IMR-90 (cell line): ENCODE results near the gene TPO. TPM values are rescaled to one million over a fixed set of nuclear protein-coding genes. Genes with fewer than 3 reads are reported as not detected.

Experiments
- ATAC-seq: fragments of 200-7000 bp; cut with Tn5 transposase; 2 replicates; pipeline ENCODE4 v1.9.1; 2020; ENCODE audit warnings: low read depth, mild to moderate bottlenecking, moderate library complexity
- BruUV-seq: library from RNA; stranded (reverse); fragments of 400-500 nt; replicated peaks from 2 replicates; lab custom pipeline; 2021; lab: Mats Ljungman, UMichigan
- CTCF ChIA-PET: fragments of 300-600 bp; formaldehyde crosslinking; extraction: SDS; loops from one replicate; lab custom pipeline; 2021; ENCODE audit warnings: antibody characterized with exemption; lab: Yijun Ruan, JAX
- POLR2A ChIA-PET: fragments of 300-600 bp; sonication (Branson Sonifier 250); formaldehyde crosslinking; loops from one replicate; lab custom pipeline; 2022; ENCODE audit warnings: antibody characterized with exemption; ENCODE audit not compliant: unreplicated experiment; lab: Charles Lee
- DNase-seq: peaks from one replicate; pipeline ENCODE4 v3.0.0; 2013
- H2AFZ ChIP-seq: replicated peaks from 2 replicates; pipeline ENCODE3; 2013; ENCODE audit warnings: low read length, mild to moderate bottlenecking; ENCODE audit not compliant: poor library complexity
- H2AK5ac ChIP-seq: 2 replicates; pipeline ENCODE4 v1.6.1; 2013; ENCODE audit warnings: low read depth, low read length, inconsistent platforms
- H2AK9ac ChIP-seq: replicated peaks from 2 replicates; pipeline ENCODE3; 2013; ENCODE audit warnings: mild to moderate bottlenecking, low read depth, low read length, moderate library complexity; ENCODE audit not compliant: poor library complexity
- H2BK120ac ChIP-seq: 2 replicates; pipeline ENCODE4 v1.6.1; 2013; ENCODE audit warnings: low read depth, low read length, inconsistent platforms
- H2BK15ac ChIP-seq: 3 replicates; pipeline ENCODE4 v1.6.1; 2013; ENCODE audit warnings: low read depth, low read length, inconsistent platforms
- H2BK20ac ChIP-seq: 2 replicates; pipeline ENCODE4 v1.6.1; 2013; ENCODE audit warnings: low read depth, mild to moderate bottlenecking, inconsistent platforms, low read length, moderate library complexity
- H2BK5ac ChIP-seq: 2 replicates; pipeline ENCODE4 v1.6.1; 2013; ENCODE audit warnings: mild to moderate bottlenecking, low read depth, low read length, inconsistent platforms; ENCODE audit not compliant: poor library complexity, severe bottlenecking
- H3K14ac ChIP-seq: replicated peaks from 2 replicates; pipeline ENCODE4 v1.6.1; 2013; ENCODE audit warnings: low read depth, low read length, inconsistent platforms
- H3K18ac ChIP-seq: 2 replicates; pipeline ENCODE4 v1.6.1; 2013; ENCODE audit warnings: low read depth, low read length, control low read depth
- H3K23ac ChIP-seq: 2 replicates; pipeline ENCODE4 v1.6.1; 2013; ENCODE audit warnings: low read depth, low read length, inconsistent platforms
- H3K27ac ChIP-seq: 2 replicates; pipeline ENCODE4 v1.5.1; 2013; ENCODE audit warnings: mild to moderate bottlenecking, control low read depth, low read length; ENCODE audit not compliant: insufficient read depth
- H3K27me3 ChIP-seq: 2 replicates; pipeline ENCODE4 v1.6.1; 2013; ENCODE audit warnings: low read length; ENCODE audit not compliant: control insufficient read depth, insufficient read depth
- H3K36me3 ChIP-seq: 2 replicates; pipeline ENCODE4 v1.6.1; 2013; ENCODE audit warnings: low read length, mixed read lengths; ENCODE audit not compliant: control insufficient read depth, insufficient read depth
- H3K4ac ChIP-seq: 2 replicates; pipeline ENCODE4 v1.6.1; 2013; ENCODE audit warnings: low read depth, low read length, inconsistent platforms
- H3K4me1 ChIP-seq: 2 replicates; pipeline ENCODE4 v1.6.1; 2013; ENCODE audit warnings: low read length, mixed read lengths; ENCODE audit not compliant: control insufficient read depth, insufficient read depth
- H3K4me2 ChIP-seq: 2 replicates; pipeline ENCODE4 v1.6.1; 2013; ENCODE audit warnings: low read depth, mild to moderate bottlenecking, control low read depth, low read length, moderate library complexity
- H3K4me3 ChIP-seq: 2 replicates; pipeline ENCODE4 v1.5.1; 2013; ENCODE audit warnings: low read depth, mild to moderate bottlenecking, control low read depth, low read length, moderate library complexity; ENCODE audit not compliant: insufficient read depth
- H3K56ac ChIP-seq: 2 replicates; pipeline ENCODE4 v1.6.1; 2013; ENCODE audit warnings: low read length, inconsistent platforms; ENCODE audit not compliant: insufficient read depth; ENCODE audit errors: extremely low read depth
- H3K79me1 ChIP-seq, 2 experiments: 2 replicates each; pipeline ENCODE4 v1.6.1; 2013; ENCODE audit warnings: low read length in 2 of 2, inconsistent platforms in 1 of 2, low read depth in 1 of 2
- H3K9ac ChIP-seq: 2 replicates; pipeline ENCODE4 v1.6.1; 2013; ENCODE audit warnings: low read depth, low read length, control low read depth
- H3K9me1 ChIP-seq: 2 replicates; pipeline ENCODE4 v1.6.1; 2013; ENCODE audit warnings: low read length, inconsistent platforms; ENCODE audit not compliant: insufficient read depth
- H3K9me3 ChIP-seq: 2 replicates; pipeline ENCODE4 v1.6.1; 2013; ENCODE audit warnings: low read length; ENCODE audit not compliant: control insufficient read depth, insufficient read depth
- H4K20me1 ChIP-seq: 2 replicates; pipeline ENCODE4 v1.6.1; 2013; ENCODE audit warnings: low read length, inconsistent platforms; ENCODE audit not compliant: insufficient read depth
- H4K5ac ChIP-seq: 2 replicates; pipeline ENCODE4 v1.6.1; 2013; ENCODE audit warnings: mild to moderate bottlenecking, low read depth, low read length, control low read depth
- H4K8ac ChIP-seq, 2 experiments: 2 replicates each; pipeline ENCODE4 v1.6.1; 2013; ENCODE audit warnings: low read depth in 2 of 2, low read length in 2 of 2, control low read depth in 1 of 2, inconsistent platforms in 1 of 2
- H4K91ac ChIP-seq: 2 replicates; pipeline ENCODE4 v1.6.1; 2013; ENCODE audit warnings: low read depth, low read length, inconsistent platforms; ENCODE audit not compliant: insufficient read depth
- BHLHE40 ChIP-seq: fragments of 150-350 bp; IDR thresholded peaks from 2 replicates; pipeline ENCODE4 v1.6.1; 2016; ENCODE audit warnings: mild to moderate bottlenecking, low read depth, low read length
- CEBPB ChIP-seq: IDR thresholded peaks from 2 replicates; pipeline ENCODE4 v1.6.1; 2012; ENCODE audit warnings: low read depth, low read length, improper control_type of control experiment
- CHD1 ChIP-seq: IDR thresholded peaks from 2 replicates; pipeline ENCODE4 v1.6.1; 2012; ENCODE audit warnings: low read depth, low read length, improper control_type of control experiment
- CTCF ChIP-seq: conservative IDR thresholded peaks from 2 replicates; pipeline ENCODE4 v1.5.1; 2012; ENCODE audit warnings: mild to moderate bottlenecking, low read depth, low read length, improper control_type of control experiment
- FOS ChIP-seq: fragments of 150-350 bp; IDR thresholded peaks from 2 replicates; pipeline ENCODE4 v1.6.1; 2016; ENCODE audit warnings: low read depth, low read length
- MAZ ChIP-seq: IDR thresholded peaks from 2 replicates; pipeline ENCODE4 v1.6.1; 2012; ENCODE audit warnings: low read depth, mild to moderate bottlenecking, low read length, improper control_type of control experiment, moderate library complexity, borderline replicate concordance
- NFE2L2 ChIP-seq: fragments of 150-350 bp; IDR thresholded peaks from 2 replicates; pipeline ENCODE4 v1.6.1; 2016; ENCODE audit warnings: low read depth, mild to moderate bottlenecking, low read length
- POLR2A ChIP-seq: IDR thresholded peaks from 2 replicates; pipeline ENCODE4 v1.6.1; 2012; ENCODE audit warnings: mild to moderate bottlenecking, low read depth, low read length
- RAD21 ChIP-seq: IDR thresholded peaks from 2 replicates; pipeline ENCODE4 v1.6.1; 2012; ENCODE audit warnings: low read length, improper control_type of control experiment
- RFX5 ChIP-seq: IDR thresholded peaks from 2 replicates; pipeline ENCODE4 v1.8.0; 2012; ENCODE audit warnings: low read depth, mild to moderate bottlenecking, low read length, moderate library complexity
- USF2 ChIP-seq: fragments of 150-350 bp; IDR thresholded peaks from 2 replicates; pipeline ENCODE4 v1.6.1; 2017; ENCODE audit warnings: mild to moderate bottlenecking, antibody characterized with exemption, low read length, low read depth
- WGBS, 2 experiments: methylation state at CpG; one replicate each; pipeline versions ENCODE4 v1.1.5 to v1.1.7; 2013; ENCODE audit warnings: missing lambda C conversion rate in 2 of 2; ENCODE audit not compliant: insufficient read length in 1 of 2; ENCODE audit errors: extremely low coverage in 2 of 2; 5-methylcytosine and 5-hydroxymethylcytosine counted together
- dilution Hi-C: fragments of 300-500 bp; cut with HindIII; formaldehyde crosslinking; loops from one replicate; pipeline ENCODE4 v1.14.3; 2018; ENCODE audit warnings: low sequenced_read_pairs; ENCODE audit not compliant: unreplicated experiment
- in situ Hi-C: fragments of 300-500 bp; cut with MboI; formaldehyde crosslinking; loops from 3 replicates; pipeline ENCODE4 v1.14.3; 2019; ENCODE audit warnings: low sequenced_read_pairs, inconsistent platforms, mixed read lengths
- intact Hi-C: fragments of 100-400 bp; cut with micrococcal nuclease; formaldehyde crosslinking; loops from 2 replicates; pipeline ENCODE4 v1.10.0; 2022
- polyA plus RNA-seq, 3 experiments: library from polyadenylated mRNA; depleted of rRNA; stranded (reverse); fragments of >200 nt; gene quantifications; 2 replicates each; pipeline ENCODE4 v1.2.3, GENCODE V29; 2012; ENCODE audit warnings: low replicate concordance in 1 of 3
- total RNA-seq: library from RNA; depleted of rRNA; stranded (reverse); fragments of >200 nt; gene quantifications from 2 replicates; pipeline ENCODE4 v1.2.3, GENCODE V29; 2012

Gene TPO
- total and polyA plus RNA-seq, 2 of the 4 experiments (the other 2 are of a cell fraction) = not detected

- no peak for TF ChIP-seq USF2
Observed at GRCh38 chr2:1481406-1482252, 68.4 kb downstream of the TPO start (continued).

- no peak for DNase-seq
- no peak overlapping the region for H3K4me3 ChIP-seq
- no peaks in the 10 kb centered on the region for H3K27me3 ChIP-seq
- no peak overlapping the region for H2AFZ ChIP-seq
- H4K91ac ChIP-seq = no peak overlapping the region
- H3K4me2 ChIP-seq = no peak overlapping the region
- peaks cover 5% of the 10 kb centered on the region; the same call in 1 of the 2 replicates for H3K9me3 ChIP-seq
- intact Hi-C loops (no loop called here), in situ Hi-C loops (no loop called here), dilution Hi-C loops (no loop called here)
- no peak overlapping the region for H3K4ac ChIP-seq
- H3K18ac ChIP-seq = no peak overlapping the region
- no peak overlapping the region for H3K14ac ChIP-seq
- ChIA-PET CTCF (no interaction called here), POLR2A (no interaction called here)
- no peaks in the 10 kb centered on the region for H3K9me1 ChIP-seq
- H3K56ac ChIP-seq = no peak overlapping the region
- H2BK120ac ChIP-seq = no peak overlapping the region
- H2AK9ac ChIP-seq = no peak overlapping the region
- no peaks in the 10 kb centered on the region for H3K79me1 ChIP-seq
- H4K5ac ChIP-seq = no peak overlapping the region
- WGBS, 2 experiments = 20% methylated on average over 1 of the region's 9 CpGs; no CpG with 5 or more reads in 1 of the 2 experiments
- H3K4me1 ChIP-seq = no peaks in the 10 kb centered on the region
- H2BK5ac ChIP-seq = no peak overlapping the region
- H4K8ac ChIP-seq = no peak overlapping the region
- no peak overlapping the region for H2BK20ac ChIP-seq
- no TSS peak for BruUV-seq
- no peaks in the 10 kb centered on the region for H3K36me3 ChIP-seq
- H2BK15ac ChIP-seq = no peak overlapping the region
- H3K27ac ChIP-seq = no peak overlapping the region
- H4K20me1 ChIP-seq = no peaks in the 10 kb centered on the region
- H3K23ac ChIP-seq = no peak overlapping the region
- ATAC-seq = no peak
- no peak overlapping the region for H3K9ac ChIP-seq
- H2AK5ac ChIP-seq = no peak overlapping the region
- TF ChIP-seq RAD21 (no peak), FOS (no peak), RFX5 (no peak), USF2 (no peak), NFE2L2 (no peak), CHD1 (no peak), CTCF (no peak), BHLHE40 (no peak), POLR2A (no peak), CEBPB (no peak), MAZ (no peak)
Observed at GRCh38 chr2:1482253-1482675, 69.0 kb downstream of the TPO start.
